HL-60 (cell line): Measurements from ENCODE around the gene RSRC1.

ENCODE experiments used
- POLR2AphosphoS5 ChIP-seq: IDR thresholded peaks from 2 replicates; pipeline ENCODE4 v1.6.1; 2012; ENCODE audit warnings: low read depth
- SPI1 ChIP-seq: IDR thresholded peaks from 2 replicates; pipeline ENCODE4 v1.6.1; 2012; ENCODE audit warnings: low read depth, mild to moderate bottlenecking, borderline replicate concordance
- TF ChIP-seq, protein P1 (sequence below): IDR thresholded peaks from one replicate; pipeline ENCODE4 v1.5.1; 2011; ENCODE audit warnings: low read length, control low read depth, inconsistent platforms; ENCODE audit not compliant: insufficient read depth

- TF ChIP-seq, protein P1, sequence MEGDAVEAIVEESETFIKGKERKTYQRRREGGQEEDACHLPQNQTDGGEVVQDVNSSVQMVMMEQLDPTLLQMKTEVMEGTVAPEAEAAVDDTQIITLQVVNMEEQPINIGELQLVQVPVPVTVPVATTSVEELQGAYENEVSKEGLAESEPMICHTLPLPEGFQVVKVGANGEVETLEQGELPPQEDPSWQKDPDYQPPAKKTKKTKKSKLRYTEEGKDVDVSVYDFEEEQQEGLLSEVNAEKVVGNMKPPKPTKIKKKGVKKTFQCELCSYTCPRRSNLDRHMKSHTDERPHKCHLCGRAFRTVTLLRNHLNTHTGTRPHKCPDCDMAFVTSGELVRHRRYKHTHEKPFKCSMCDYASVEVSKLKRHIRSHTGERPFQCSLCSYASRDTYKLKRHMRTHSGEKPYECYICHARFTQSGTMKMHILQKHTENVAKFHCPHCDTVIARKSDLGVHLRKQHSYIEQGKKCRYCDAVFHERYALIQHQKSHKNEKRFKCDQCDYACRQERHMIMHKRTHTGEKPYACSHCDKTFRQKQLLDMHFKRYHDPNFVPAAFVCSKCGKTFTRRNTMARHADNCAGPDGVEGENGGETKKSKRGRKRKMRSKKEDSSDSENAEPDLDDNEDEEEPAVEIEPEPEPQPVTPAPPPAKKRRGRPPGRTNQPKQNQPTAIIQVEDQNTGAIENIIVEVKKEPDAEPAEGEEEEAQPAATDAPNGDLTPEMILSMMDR: no peak
- TF ChIP-seq POLR2AphosphoS5 (no peak), SPI1 (no peak)
These were observed 116.5 kb downstream of the RSRC1 start for GRCh38 chr3:158226429-158226828.
